Endothelial cell of umbilical vein (primary cell): ENCODE results near the gene FGD5. TPM values are rescaled to one million over a fixed set of nuclear protein-coding genes. Genes with fewer than 3 reads are reported as not detected.
A peak's percentile ranks its signal among the peaks of the same experiment; 100 is the strongest.

Source experiments
- Bru-seq: library from RNA; stranded (reverse); fragments of 400-500 nt; gene quantifications from one replicate; lab custom pipeline; 2021; lab: Mats Ljungman, UMichigan
- BruChase-seq, 2 experiments: library from RNA; stranded (reverse); fragments of 400-500 nt; gene quantifications; one replicate each; lab custom pipeline; 2021; lab: Mats Ljungman, UMichigan
- BruUV-seq: library from RNA; stranded (reverse); fragments of 400-500 nt; replicated peaks from 2 replicates; lab custom pipeline; 2021; lab: Mats Ljungman, UMichigan
- CTCF ChIA-PET: fragments of 300-600, 350-600 bp; sonication (Branson Sonifier 250); formaldehyde crosslinking; loops from one replicate; lab custom pipeline; 2021; ENCODE audit warnings: antibody characterized with exemption, inconsistent platforms; lab: Charles Lee
- POLR2A ChIA-PET: fragments of 300-600, 350-600 bp; sonication (Branson Sonifier 250); formaldehyde crosslinking; loops from one replicate; lab custom pipeline; 2021; ENCODE audit warnings: antibody characterized with exemption, inconsistent platforms; lab: Charles Lee
- DNase-seq: peaks from one replicate; pipeline ENCODE4 v3.0.0-alpha.2; 2011; ENCODE audit warnings: low read depth, low spot score
- FAIRE-seq: peaks from 2 replicates; lab custom pipeline; 2011; peaks lifted over from hg19 to GRCh38; lab: Jason Lieb, UNC
- H2AFZ ChIP-seq: 2 replicates; pipeline ENCODE4 v1.6.0; 2012; ENCODE audit warnings: low read depth, low read length, control low read depth, inconsistent platforms
- H3K27ac ChIP-seq: 2 replicates; pipeline ENCODE4 v1.5.1; 2011; ENCODE audit warnings: low read depth, mild to moderate bottlenecking, control low read depth, low read length, moderate library complexity; ENCODE audit not compliant: insufficient read depth
- H3K27me3 ChIP-seq, 2 experiments: 2 replicates each; pipeline versions ENCODE4 v1.6.0 to v1.6.1; 2011; ENCODE audit warnings: low read length in 2 of 2, mixed read lengths in 1 of 2; ENCODE audit not compliant: control insufficient read depth in 2 of 2, insufficient read depth in 2 of 2
- H3K36me3 ChIP-seq, 2 experiments: 2 replicates in 1 of 2; 3 replicates in 1 of 2; pipeline ENCODE4 v1.5.1; 2011; ENCODE audit warnings: low read length in 2 of 2, mild to moderate bottlenecking in 1 of 2, moderate library complexity in 1 of 2; ENCODE audit not compliant: control insufficient read depth in 2 of 2, insufficient read depth in 2 of 2; ENCODE audit errors: extremely low read depth in 1 of 2
- H3K4me1 ChIP-seq: 3 replicates; pipeline ENCODE4 v1.5.1; 2011; ENCODE audit warnings: mild to moderate bottlenecking, low read length; ENCODE audit not compliant: control insufficient read depth, insufficient read depth; ENCODE audit errors: extremely low read depth
- H3K4me2 ChIP-seq: 2 replicates; pipeline ENCODE4 v1.6.1; 2011; ENCODE audit warnings: low read length, control low read depth, mixed read lengths; ENCODE audit not compliant: insufficient read depth
- H3K4me3 ChIP-seq, 3 experiments: fragments of 200-600 bp in 1 of 3; sonication (generic), shearing (Covaris generic) in 1 of 3; replicated peaks in 1 of 3; 2 replicates each; pipeline ENCODE4 v1.5.1; 2011 to 2016; ENCODE audit warnings: control low read depth in 3 of 3, low read length in 3 of 3, mild to moderate bottlenecking in 2 of 3, inconsistent platforms in 1 of 3, low read depth in 1 of 3, moderate library complexity in 1 of 3; ENCODE audit not compliant: insufficient read depth in 1 of 3
- H3K79me2 ChIP-seq: 2 replicates; pipeline ENCODE4 v1.6.0; 2012; ENCODE audit warnings: low read length, inconsistent platforms; ENCODE audit not compliant: control insufficient read depth, insufficient read depth
- H3K9ac ChIP-seq: replicated peaks from 2 replicates; pipeline ENCODE3; 2011; ENCODE audit warnings: low read length, control low read depth; ENCODE audit not compliant: insufficient read depth; ENCODE audit errors: extremely low read depth
- H3K9me1 ChIP-seq: replicated peaks from 3 replicates; pipeline ENCODE4 v1.6.0; 2011; ENCODE audit warnings: mild to moderate bottlenecking, low read length; ENCODE audit not compliant: control insufficient read depth, insufficient read depth; ENCODE audit errors: extremely low read depth
- H3K9me3 ChIP-seq: replicated peaks from 2 replicates; pipeline ENCODE4 v1.5.1; 2012; ENCODE audit warnings: low read length, inconsistent platforms; ENCODE audit not compliant: control insufficient read depth, insufficient read depth
- H4K20me1 ChIP-seq: replicated peaks from 2 replicates; pipeline ENCODE3; 2011; ENCODE audit warnings: mild to moderate bottlenecking, low read length; ENCODE audit not compliant: control insufficient read depth, insufficient read depth; ENCODE audit errors: extremely low read depth
- CTCF ChIP-seq, 2 donors: IDR thresholded peaks; 1 replicate in 1 of 2; 2 replicates in 1 of 2; pipeline ENCODE4 v1.5.1; 2011; ENCODE audit warnings: low read length in 2 of 2, mild to moderate bottlenecking in 2 of 2, moderate library complexity in 2 of 2, control low read depth in 1 of 2, inconsistent platforms in 1 of 2, low read depth in 1 of 2; ENCODE audit not compliant: insufficient read depth in 1 of 2; ENCODE audit errors: extremely low read depth in 1 of 2
- EZH2 ChIP-seq: IDR thresholded peaks from 2 replicates; pipeline ENCODE4 v1.6.1; 2012; ENCODE audit warnings: borderline replicate concordance, low read depth, mild to moderate bottlenecking, moderate library complexity, low read length, inconsistent platforms; ENCODE audit not compliant: severe bottlenecking
- FOS ChIP-seq: IDR thresholded peaks from 2 replicates; pipeline ENCODE4 v1.6.1; 2011; ENCODE audit warnings: mild to moderate bottlenecking, low read length, moderate library complexity, borderline replicate concordance; ENCODE audit not compliant: insufficient read depth
- GATA2 ChIP-seq: IDR thresholded peaks from 2 replicates; pipeline ENCODE4 v1.7.0; 2011; ENCODE audit warnings: low read depth, mild to moderate bottlenecking, moderate library complexity, mixed read lengths, low read length; ENCODE audit not compliant: insufficient read length, insufficient read depth
- JUN ChIP-seq: IDR thresholded peaks from 2 replicates; pipeline ENCODE4 v1.6.1; 2011; ENCODE audit warnings: borderline replicate concordance, low read depth; ENCODE audit not compliant: insufficient read length, insufficient read depth
- MAX ChIP-seq: IDR thresholded peaks from 2 replicates; pipeline ENCODE4 v1.6.1; 2011; ENCODE audit not compliant: insufficient read depth, insufficient read length
- MYC ChIP-seq: IDR thresholded peaks from one replicate; pipeline ENCODE4 v1.6.1; 2011; ENCODE audit warnings: mild to moderate bottlenecking, low read depth, low read length
- POLR2A ChIP-seq: IDR thresholded peaks from 2 replicates; pipeline ENCODE4 v1.6.1; 2012; ENCODE audit warnings: low read depth, mild to moderate bottlenecking, control low read depth, low read length
- POLR2AphosphoS5 ChIP-seq: IDR thresholded peaks from 2 replicates; pipeline ENCODE4 v1.6.1; 2012; ENCODE audit warnings: low read depth, mild to moderate bottlenecking, control low read depth, low read length, moderate library complexity; ENCODE audit not compliant: insufficient read depth
- dilution Hi-C: fragments of 300-500 bp; cut with MboI; formaldehyde crosslinking; loops from one replicate; pipeline ENCODE4 v1.15.0; 2019; ENCODE audit warnings: low sequenced_read_pairs; ENCODE audit not compliant: extremely low pct_ligation_motif_present
- intact Hi-C: fragments of 100-400 bp; cut with micrococcal nuclease; formaldehyde crosslinking; loops from one replicate; pipeline ENCODE4 v1.10.0; 2022
- long read RNA-seq: library from polyadenylated mRNA; stranded (forward); transcript quantifications from one replicate; pipeline ENCODE4 v2.0.0, GENCODE V29; 2021
- polyA minus RNA-seq, 3 experiments: library from RNA; depleted of rRNA, polyadenylated mRNA; stranded (reverse); fragments of >200 nt; gene quantifications; 1 replicate in 1 of 3; 2 replicates in 2 of 3; pipeline ENCODE4 v1.2.3, GENCODE V29; 2011
- polyA plus RNA-seq, 4 experiments: library from polyadenylated mRNA; depleted of rRNA in 3 of 4; stranded (reverse) in 3 of 4; unstranded in 1 of 4; fragments of >200 nt; gene quantifications; 2 replicates each; pipeline versions ENCODE4 v1.2.1 to v1.2.3, GENCODE V29; 2011 to 2012; ENCODE audit warnings: missing spikeins in 1 of 4
- total RNA-seq: library from RNA; stranded (reverse); gene quantifications from 2 replicates; pipeline ENCODE4 v1.2.3, GENCODE V29; 2021

The FGD5 gene
- total RNA-seq (134 and 141 TPM in 2 replicates), polyA plus RNA-seq (45.4 and 49.6 TPM in 2 replicates), polyA minus RNA-seq (101 and 111 TPM in 2 replicates), Bru-seq, nascent RNA (percentile 87 among the genes with signal in this experiment), BruChase-seq, experiment 1, labeled RNA remaining after a 6-hour chase (percentile 88 among the genes with signal in this experiment), BruChase-seq, experiment 2, labeled RNA remaining after a 2-hour chase (percentile 87 among the genes with signal in this experiment)
- polyA plus RNA-seq (2011; cell fraction: cytosol; rRNA removed): 64.1 and 67.3 TPM in 2 replicates
- polyA plus RNA-seq (2011; cell fraction: nucleus; rRNA removed): 75.7 and 82.0 TPM in 2 replicates
- polyA plus RNA-seq (2012): 84.4 and 85.0 TPM in 2 replicates
- not detected for polyA minus RNA-seq (2011; cell fraction: cytosol; rRNA and poly(A)+ RNA removed)
- polyA minus RNA-seq (2011; cell fraction: nucleus; rRNA and poly(A)+ RNA removed): 93.1 and 98.3 TPM in 2 replicates
- long read RNA-seq, full-length matches to known transcripts: 24 of 95 reads
- long read RNA-seq, partial matches to known transcripts: 13 of 95 reads
- long read RNA-seq, other reads (novel, unspliced or antisense): 58 of 95 reads

GRCh38 chr3:14818804-14819500, at the start of gene FGD5:
Gene FGD5, plus strand, starts transcription at chr3:14818962. Its CDS starts 110 bp downstream, at chr3:14819072.
- TF ChIP-seq EZH2 (no peak), POLR2A (no peak), POLR2AphosphoS5 (no peak), JUN (no peak), MAX (no peak), CTCF (IDR thresholded peaks at IDR 0.05; ENCODE audit: extremely low read depth in 1 of 2, insufficient read depth in 1 of 2, low read depth in 1 of 2, low read length in 2 of 2) (no peak), GATA2 (no peak), FOS (no peak), MYC (no peak)
- Histone ChIP-seq H3K36me3 (peaks cover 12 to 43% of the 10 kb centered on the region in 2 experiments), H3K27ac (no peak within 1 kb of the TSS), H3K27me3 (no peaks in the 10 kb centered on the region), H3K4me2 (no peak within 1 kb of the TSS), H3K9ac (no peak within 1 kb of the TSS), H2AFZ (no peak within 1 kb of the TSS), H3K4me1 (peaks cover 23% of the 10 kb centered on the region), H4K20me1 (peaks cover 6% of the 10 kb centered on the region), H3K9me3 (no peaks in the 10 kb centered on the region), H3K4me3 (no peak within 1 kb of the TSS), H3K9me1 (no peaks in the 10 kb centered on the region), H3K79me2 (peaks cover 69% of the 10 kb centered on the region)
- POLR2A ChIA-PET: no interaction called here
- dilution Hi-C loops: no loop called here
- CTCF ChIA-PET: interaction anchor here (2.3 kb wide), 1 partner anchor 28 kb away, joined by 7 read pairs; no protein-coding TSS in a partner anchor
- intact Hi-C loops: no loop called here
- DNase-seq: no peak
- no TSS peak for BruUV-seq
- FAIRE-seq: no peak
